Keratinocyte (primary cell): Measurements from ENCODE around the gene PYY. TPM values are rescaled to one million over a fixed set of nuclear protein-coding genes. Genes with fewer than 3 reads are reported as not detected.

Source experiments
- DNase-seq: peaks from one replicate; pipeline ENCODE4 v3.0.0-alpha.2; 2011; ENCODE audit warnings: low read depth, missing footprints, low spot score
- FAIRE-seq: peaks from 2 replicates; lab custom pipeline; 2011; peaks lifted over from hg19 to GRCh38; lab: Jason Lieb, UNC
- H2AFZ ChIP-seq: 2 replicates; pipeline ENCODE4 v1.6.0; 2012; ENCODE audit warnings: low read length, control low read depth, inconsistent platforms; ENCODE audit not compliant: control insufficient read depth
- H3K27ac ChIP-seq: 2 replicates; pipeline ENCODE4 v1.5.1; 2011; ENCODE audit warnings: low read length; ENCODE audit not compliant: control insufficient read depth, insufficient read depth
- H3K27me3 ChIP-seq: 3 replicates; pipeline ENCODE4 v1.6.0; 2011; ENCODE audit warnings: low read length; ENCODE audit not compliant: control insufficient read depth, insufficient read depth; ENCODE audit errors: extremely low read depth
- H3K36me3 ChIP-seq, 2 experiments: 2 replicates in 1 of 2; 3 replicates in 1 of 2; pipeline ENCODE4 v1.5.1; 2011; ENCODE audit warnings: low read length in 2 of 2, mild to moderate bottlenecking in 1 of 2; ENCODE audit not compliant: control insufficient read depth in 2 of 2, insufficient read depth in 2 of 2; ENCODE audit errors: extremely low read depth in 1 of 2
- H3K4me1 ChIP-seq: 3 replicates; pipeline ENCODE4 v1.5.1; 2011; ENCODE audit warnings: low read length; ENCODE audit not compliant: control insufficient read depth, insufficient read depth; ENCODE audit errors: extremely low read depth
- H3K4me2 ChIP-seq: 3 replicates; pipeline ENCODE4 v1.6.0; 2011; ENCODE audit warnings: low read depth, low read length; ENCODE audit not compliant: control insufficient read depth, insufficient read depth; ENCODE audit errors: extremely low read depth
- H3K4me3 ChIP-seq, 3 experiments: fragments of 200-600 bp in 1 of 3; sonication (generic) in 1 of 3; 2 replicates in 2 of 3; 3 replicates in 1 of 3; pipeline ENCODE4 v1.5.1; 2011 to 2016; ENCODE audit warnings: low read length in 3 of 3, mild to moderate bottlenecking in 3 of 3, control low read depth in 2 of 3, inconsistent platforms in 1 of 3, low read depth in 1 of 3, mixed read lengths in 1 of 3, mixed run types in 1 of 3, moderate library complexity in 1 of 3; ENCODE audit not compliant: control insufficient read depth in 2 of 3, insufficient read depth in 2 of 3; ENCODE audit errors: extremely low read depth in 1 of 3
- H3K79me2 ChIP-seq: 2 replicates; pipeline ENCODE4 v1.6.0; 2012; ENCODE audit warnings: low read length; ENCODE audit not compliant: control insufficient read depth, insufficient read depth
- H3K9ac ChIP-seq: 3 replicates; pipeline ENCODE4 v1.6.0; 2011; ENCODE audit warnings: low read length; ENCODE audit not compliant: control insufficient read depth, insufficient read depth; ENCODE audit errors: extremely low read depth
- H3K9me1 ChIP-seq: 3 replicates; pipeline ENCODE4 v1.6.0; 2011; ENCODE audit warnings: low read length; ENCODE audit not compliant: control insufficient read depth, insufficient read depth; ENCODE audit errors: extremely low read depth
- H3K9me3 ChIP-seq: 2 replicates; pipeline ENCODE4 v1.5.1; 2012; ENCODE audit warnings: low read depth, low read length; ENCODE audit not compliant: control insufficient read depth
- H4K20me1 ChIP-seq: 3 replicates; pipeline ENCODE4 v1.6.0; 2011; ENCODE audit warnings: low read length; ENCODE audit not compliant: control insufficient read depth, insufficient read depth; ENCODE audit errors: extremely low read depth
- EZH2 ChIP-seq: IDR thresholded peaks from one replicate; pipeline ENCODE4 v1.6.1; 2012; ENCODE audit warnings: inconsistent platforms, mild to moderate bottlenecking, low read length, moderate library complexity
- dilution Hi-C: fragments of 300-500 bp; cut with MboI; formaldehyde crosslinking; loops from one replicate; pipeline ENCODE4 v1.7.0; 2020; ENCODE audit warnings: low sequenced_read_pairs; ENCODE audit not compliant: extremely low pct_ligation_motif_present
- polyA plus RNA-seq, 5 experiments: library from polyadenylated mRNA; depleted of rRNA in 3 of 5; stranded (reverse) in 3 of 5; stranded (forward) in 1 of 5; unstranded in 1 of 5; fragments of >200 nt; gene quantifications; 1 replicate in 1 of 5; 2 replicates in 3 of 5; 3 replicates in 1 of 5; pipeline versions ENCODE4 v1.2.1 to v1.2.3, GENCODE V29; 2011 to 2012; ENCODE audit warnings: missing spikeins in 2 of 5, low read depth in 1 of 5, low replicate concordance in 1 of 5
- TF ChIP-seq, protein P1 (sequence below), 3 experiments: IDR thresholded peaks in 1 of 3; conservative IDR thresholded peaks in 1 of 3; optimal IDR thresholded peaks in 1 of 3; 2 replicates in 2 of 3; 3 replicates in 1 of 3; pipeline versions ENCODE3 to v1.5.1; 2011; ENCODE audit warnings: low read length in 3 of 3, mild to moderate bottlenecking in 3 of 3, moderate library complexity in 2 of 3, control low read depth in 1 of 3, inconsistent platforms in 1 of 3; ENCODE audit not compliant: insufficient read depth in 2 of 3; ENCODE audit errors: extremely low read depth in 1 of 3

Gene PYY
- polyA plus RNA-seq, 1 donor (not counting 4 experiments of a cell fraction or from before 2014, with no cell fraction given): not detected

DNA sequence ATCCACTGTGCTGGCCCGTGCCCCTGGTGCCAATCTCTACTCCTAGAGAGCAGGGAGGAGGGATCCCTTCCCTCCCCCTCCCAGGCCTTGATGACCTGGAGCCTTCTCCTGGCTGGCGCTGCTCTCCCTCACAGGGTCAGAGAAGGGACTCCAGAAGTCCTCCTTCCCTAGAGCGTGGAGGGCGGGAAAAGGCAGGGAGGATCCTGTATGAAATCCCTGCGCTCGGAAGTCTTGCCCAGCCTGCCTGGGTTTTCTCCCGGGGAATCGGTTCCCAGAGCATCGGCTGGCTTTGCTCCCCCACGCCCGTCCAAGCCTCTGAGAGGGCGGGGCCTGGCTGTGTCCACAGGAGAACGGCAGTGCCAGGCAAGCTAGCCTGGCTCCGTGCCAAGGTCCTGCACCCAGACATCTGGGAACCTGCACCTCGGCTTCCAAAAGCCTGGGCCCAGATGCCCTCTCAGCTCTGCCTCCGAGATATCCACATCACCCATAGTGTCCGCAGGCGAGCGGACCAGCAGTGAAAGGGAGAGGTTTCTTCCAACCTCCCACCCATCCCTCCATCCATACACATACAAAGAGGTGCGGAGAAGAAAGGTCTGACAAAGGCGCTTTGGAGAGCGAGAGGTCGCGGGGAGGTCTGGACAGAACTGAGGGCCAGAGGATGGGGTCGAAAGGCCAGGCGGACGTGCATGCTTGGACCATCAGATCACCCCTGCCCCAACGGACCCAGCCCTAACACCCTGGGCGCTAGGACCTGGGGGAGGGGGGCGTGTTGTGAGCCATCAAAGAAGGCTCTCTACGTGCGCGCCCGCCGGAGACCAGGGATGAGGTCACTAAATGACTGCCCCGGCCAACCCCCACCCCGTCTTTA is 47.5 kb downstream of the PYY start:
- H3K27me3 ChIP-seq: peaks cover 64% of the 10 kb centered on the region
- no peak overlapping the region for H3K4me3 ChIP-seq
- H3K36me3 ChIP-seq: no peaks in the 10 kb centered on the region
- no peak overlapping the region for H3K27ac ChIP-seq
- H3K9ac ChIP-seq: no peak overlapping the region
- no peak for DNase-seq
- dilution Hi-C loops: no loop called here
- H3K4me1 ChIP-seq: peaks cover 8% of the 10 kb centered on the region
- H3K9me1 ChIP-seq: no peaks in the 10 kb centered on the region
- H3K4me2 ChIP-seq: peak overlapping the region; percentile 10
- no peak overlapping the region for H2AFZ ChIP-seq
- TF ChIP-seq, protein P1, sequence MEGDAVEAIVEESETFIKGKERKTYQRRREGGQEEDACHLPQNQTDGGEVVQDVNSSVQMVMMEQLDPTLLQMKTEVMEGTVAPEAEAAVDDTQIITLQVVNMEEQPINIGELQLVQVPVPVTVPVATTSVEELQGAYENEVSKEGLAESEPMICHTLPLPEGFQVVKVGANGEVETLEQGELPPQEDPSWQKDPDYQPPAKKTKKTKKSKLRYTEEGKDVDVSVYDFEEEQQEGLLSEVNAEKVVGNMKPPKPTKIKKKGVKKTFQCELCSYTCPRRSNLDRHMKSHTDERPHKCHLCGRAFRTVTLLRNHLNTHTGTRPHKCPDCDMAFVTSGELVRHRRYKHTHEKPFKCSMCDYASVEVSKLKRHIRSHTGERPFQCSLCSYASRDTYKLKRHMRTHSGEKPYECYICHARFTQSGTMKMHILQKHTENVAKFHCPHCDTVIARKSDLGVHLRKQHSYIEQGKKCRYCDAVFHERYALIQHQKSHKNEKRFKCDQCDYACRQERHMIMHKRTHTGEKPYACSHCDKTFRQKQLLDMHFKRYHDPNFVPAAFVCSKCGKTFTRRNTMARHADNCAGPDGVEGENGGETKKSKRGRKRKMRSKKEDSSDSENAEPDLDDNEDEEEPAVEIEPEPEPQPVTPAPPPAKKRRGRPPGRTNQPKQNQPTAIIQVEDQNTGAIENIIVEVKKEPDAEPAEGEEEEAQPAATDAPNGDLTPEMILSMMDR (optimal IDR thresholded peaks at IDR 0.05 in 1 of 3, IDR thresholded peaks at IDR 0.05 in 1 of 3, conservative IDR thresholded peaks at IDR 0.05 in 1 of 3; ENCODE audit: extremely low read depth in 1 of 3, insufficient read depth in 2 of 3, low read length in 3 of 3): no peak
- peak; percentile 88 for TF ChIP-seq EZH2
- H3K79me2 ChIP-seq: no peaks in the 10 kb centered on the region
- FAIRE-seq: no peak
- H3K9me3 ChIP-seq: no peaks in the 10 kb centered on the region
- H4K20me1 ChIP-seq: no peaks in the 10 kb centered on the region

DNA sequence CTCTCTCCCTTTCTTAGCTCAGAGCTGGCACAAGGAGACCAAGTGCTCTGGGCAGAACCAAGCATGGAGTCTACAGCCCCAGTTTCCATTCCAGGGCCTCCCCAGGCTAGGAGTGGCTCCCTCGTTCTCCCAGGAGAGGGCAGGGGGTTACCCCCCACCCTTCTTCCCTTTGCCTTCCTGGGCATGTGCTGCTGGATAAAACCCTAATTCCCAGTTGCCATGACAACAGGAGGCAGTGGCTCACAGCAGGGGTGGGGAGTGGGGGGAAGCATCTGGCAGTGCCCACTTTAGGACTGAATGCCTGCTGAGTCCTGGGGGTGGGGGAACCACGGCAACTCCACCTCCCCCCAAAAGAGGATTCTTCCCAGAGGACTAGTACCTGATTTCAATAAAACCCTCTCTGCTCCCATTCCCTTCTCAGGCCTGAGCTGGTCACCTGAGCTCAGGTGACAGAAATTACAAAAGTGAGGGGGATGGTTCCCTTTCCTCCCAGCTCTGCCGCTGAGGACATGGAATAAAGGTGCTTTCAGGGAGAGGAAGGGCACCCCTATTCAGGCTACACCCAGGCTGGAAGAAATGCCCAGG is 48.2 kb downstream of the PYY start:
- Histone ChIP-seq H3K9me1 (no peaks in the 10 kb centered on the region), H3K9ac (no peak overlapping the region), H3K36me3 (no peaks in the 10 kb centered on the region), H2AFZ (no peak overlapping the region), H3K9me3 (no peaks in the 10 kb centered on the region), H3K4me1 (peaks cover 12% of the 10 kb centered on the region), H3K4me3 (no peak overlapping the region), H3K27me3 (peaks cover 70% of the 10 kb centered on the region), H3K27ac (no peak overlapping the region), H4K20me1 (no peaks in the 10 kb centered on the region), H3K79me2 (no peaks in the 10 kb centered on the region), H3K4me2 (no peak overlapping the region)
- dilution Hi-C loops: no loop called here
- TF ChIP-seq EZH2: no peak
- TF ChIP-seq, protein P1 (optimal IDR thresholded peaks at IDR 0.05 in 1 of 3, IDR thresholded peaks at IDR 0.05 in 1 of 3, conservative IDR thresholded peaks at IDR 0.05 in 1 of 3; ENCODE audit: extremely low read depth in 1 of 3, insufficient read depth in 2 of 3, low read length in 3 of 3): no peak
- DNase-seq (no peak), FAIRE-seq (no peak)

Other genes with a start within 250 kb of the PYY start
- gene SOST, start 195.1 kb downstream of the PYY start, polyA plus RNA-seq: 0.02 to 0.04 TPM in 2 of 3 replicates, not detected in the other
- gene DUSP3, start 175.0 kb downstream of the PYY start, polyA plus RNA-seq: 39.2 to 45.2 TPM (median 44.1 TPM) in 3 replicates
- 0.01 TPM in 1 of 3 replicates, not detected in the others for gene CFAP97D1, start 173.5 kb downstream of the PYY start, polyA plus RNA-seq
- gene MPP3, start 120.8 kb downstream of the PYY start, polyA plus RNA-seq: 6.5 to 7.4 TPM (median 7.0 TPM) in 3 replicates
- not detected in 3 replicates for gene CD300LG, start 106.8 kb downstream of the PYY start, polyA plus RNA-seq
- 0.07 to 0.30 TPM (median 0.12 TPM) in 3 replicates for gene MPP2, start 46.4 kb downstream of the PYY start, polyA plus RNA-seq
- gene PPY, start 11.5 kb downstream of the PYY start, polyA plus RNA-seq: not detected in 3 replicates
- gene NAGS, start 50.7 kb upstream of the PYY start, polyA plus RNA-seq: 1.4 to 1.8 TPM (median 1.8 TPM) in 3 replicates
- gene TMEM101, start 61.0 kb upstream of the PYY start, polyA plus RNA-seq: 20.1 to 26.4 TPM (median 25.7 TPM) in 3 replicates
- gene LSM12, start 112.7 kb upstream of the PYY start, polyA plus RNA-seq: 40.1 to 74.3 TPM (median 49.5 TPM) in 3 replicates
- 28.0 to 44.2 TPM (median 37.9 TPM) in 3 replicates for gene G6PC3, start 116.8 kb upstream of the PYY start, polyA plus RNA-seq
- gene HDAC5, start 169.7 kb upstream of the PYY start, polyA plus RNA-seq: 3.0 to 11.1 TPM (median 4.5 TPM) in 3 replicates
- gene HROB, start 188.0 kb upstream of the PYY start, polyA plus RNA-seq: 1.3 to 4.5 TPM (median 3.4 TPM) in 3 replicates
- not detected in 3 replicates for gene ASB16, start 216.8 kb upstream of the PYY start, polyA plus RNA-seq
- gene TMUB2, start 233.0 kb upstream of the PYY start, polyA plus RNA-seq: 25.5 to 38.5 TPM (median 27.1 TPM) in 3 replicates
- gene ATXN7L3, start 245.9 kb upstream of the PYY start, polyA plus RNA-seq: 29.3 to 33.8 TPM (median 32.8 TPM) in 3 replicates